ENCODE results near the gene PLPP6.
"Not testable (repeated sequence)": the region's sequence is repeated elsewhere in the genome, so short reads cannot be mapped to it uniquely, and the experiment has no call there.

PLPP6 gene

GRCh38 chr9:4656196-4656595, 5.9 kb upstream of the PLPP6 start:
- H3K79me1 ChIP-seq (replicated peaks; ENCODE audit: low read length, poor library complexity, severe bottlenecking); H2BK12ac ChIP-seq (ENCODE audit: low read length in 2 of 2); H3K4me3 ChIP-seq (ENCODE audit: insufficient read depth in 1 of 2, low read depth in 1 of 2, low read length in 2 of 2); H3K4me1 ChIP-seq (ENCODE audit: control insufficient read depth, insufficient read depth, low read depth, low read length); H3K4me2 ChIP-seq (ENCODE audit: low read length, poor library complexity, severe bottlenecking); H3K9me3 ChIP-seq (ENCODE audit: control insufficient read depth, low read length); H2AFZ ChIP-seq (ENCODE audit: low read depth, low read length); H2BK5ac ChIP-seq (ENCODE audit: low read depth, low read length, poor library complexity, severe bottlenecking); H4K8ac ChIP-seq (ENCODE audit: low read length); H2BK15ac ChIP-seq (ENCODE audit: low read depth, poor library complexity, severe bottlenecking); H3K36me3 ChIP-seq (ENCODE audit: control insufficient read depth in 1 of 2, insufficient read depth in 2 of 2, low read depth in 1 of 2, low read length in 2 of 2); H3K27me3 ChIP-seq (ENCODE audit: control insufficient read depth in 1 of 2, insufficient read depth in 1 of 2, low read length in 2 of 2); H3K14ac ChIP-seq (ENCODE audit: low read length in 2 of 2); H3K9ac ChIP-seq (ENCODE audit: low read length); H2BK120ac ChIP-seq (ENCODE audit: low read depth, low read length); H3K27ac ChIP-seq (ENCODE audit: low read length, poor library complexity, severe bottlenecking); H2AK5ac ChIP-seq (ENCODE audit: low read length, severe bottlenecking); H3K4ac ChIP-seq (ENCODE audit: low read depth in 1 of 2, low read length in 2 of 2); H4K91ac ChIP-seq (ENCODE audit: low read length); DNase-seq; H3K18ac ChIP-seq (ENCODE audit: low read depth in 1 of 2, low read length in 2 of 2); H3K23ac ChIP-seq (ENCODE audit: low read length in 2 of 2): not testable (repeated sequence)
- 78% methylated on average over 2 of the region's 3 CpGs for WGBS

GRCh38 chr9:4656621-4657020, 5.5 kb upstream of the PLPP6 start:
- no peaks in the 10 kb centered on the region for H3K4me1 ChIP-seq (ENCODE audit: control insufficient read depth, insufficient read depth, low read depth, low read length)
- H2BK5ac ChIP-seq (ENCODE audit: low read depth, low read length, poor library complexity, severe bottlenecking) = no peak overlapping the region
- no peak overlapping the region for H2BK12ac ChIP-seq (ENCODE audit: low read length in 2 of 2)
- no peak overlapping the region for H2AFZ ChIP-seq (ENCODE audit: low read depth, low read length)
- DNase-seq = no peak
- no peak overlapping the region for H3K27ac ChIP-seq (ENCODE audit: low read length, poor library complexity, severe bottlenecking)
- 100% methylated on average over 1 of the region's 3 CpGs for WGBS
- H2BK15ac ChIP-seq (ENCODE audit: low read depth, poor library complexity, severe bottlenecking) = no peak overlapping the region
- no peak overlapping the region for H4K8ac ChIP-seq (ENCODE audit: low read length)
- H3K14ac ChIP-seq (ENCODE audit: low read length in 2 of 2) = no peak overlapping the region
- H3K36me3 ChIP-seq (ENCODE audit: control insufficient read depth in 1 of 2, insufficient read depth in 2 of 2, low read depth in 1 of 2, low read length in 2 of 2) = peaks cover 0 to 6% of the 10 kb centered on the region in 2 experiments
- H3K4ac ChIP-seq (ENCODE audit: low read depth in 1 of 2, low read length in 2 of 2) = no peak overlapping the region
- no peak overlapping the region for H3K4me3 ChIP-seq (ENCODE audit: insufficient read depth in 1 of 2, low read depth in 1 of 2, low read length in 2 of 2)
- no peak overlapping the region for H3K4me2 ChIP-seq (ENCODE audit: low read length, poor library complexity, severe bottlenecking)
- no peak overlapping the region for H2AK5ac ChIP-seq (ENCODE audit: low read length, severe bottlenecking)
- no peaks in the 10 kb centered on the region for H3K27me3 ChIP-seq (ENCODE audit: control insufficient read depth in 1 of 2, insufficient read depth in 1 of 2, low read length in 2 of 2)
- no peak overlapping the region for H3K9ac ChIP-seq (ENCODE audit: low read length)
- no peak overlapping the region for H4K91ac ChIP-seq (ENCODE audit: low read length)
- no peaks in the 10 kb centered on the region for H3K79me1 ChIP-seq (replicated peaks; ENCODE audit: low read length, poor library complexity, severe bottlenecking)
- H3K9me3 ChIP-seq (ENCODE audit: control insufficient read depth, low read length) = no peaks in the 10 kb centered on the region
- no peak overlapping the region for H3K18ac ChIP-seq (ENCODE audit: low read depth in 1 of 2, low read length in 2 of 2)
- H3K23ac ChIP-seq (ENCODE audit: low read length in 2 of 2) = no peak overlapping the region
- no peak overlapping the region for H2BK120ac ChIP-seq (ENCODE audit: low read depth, low read length)

DNA sequence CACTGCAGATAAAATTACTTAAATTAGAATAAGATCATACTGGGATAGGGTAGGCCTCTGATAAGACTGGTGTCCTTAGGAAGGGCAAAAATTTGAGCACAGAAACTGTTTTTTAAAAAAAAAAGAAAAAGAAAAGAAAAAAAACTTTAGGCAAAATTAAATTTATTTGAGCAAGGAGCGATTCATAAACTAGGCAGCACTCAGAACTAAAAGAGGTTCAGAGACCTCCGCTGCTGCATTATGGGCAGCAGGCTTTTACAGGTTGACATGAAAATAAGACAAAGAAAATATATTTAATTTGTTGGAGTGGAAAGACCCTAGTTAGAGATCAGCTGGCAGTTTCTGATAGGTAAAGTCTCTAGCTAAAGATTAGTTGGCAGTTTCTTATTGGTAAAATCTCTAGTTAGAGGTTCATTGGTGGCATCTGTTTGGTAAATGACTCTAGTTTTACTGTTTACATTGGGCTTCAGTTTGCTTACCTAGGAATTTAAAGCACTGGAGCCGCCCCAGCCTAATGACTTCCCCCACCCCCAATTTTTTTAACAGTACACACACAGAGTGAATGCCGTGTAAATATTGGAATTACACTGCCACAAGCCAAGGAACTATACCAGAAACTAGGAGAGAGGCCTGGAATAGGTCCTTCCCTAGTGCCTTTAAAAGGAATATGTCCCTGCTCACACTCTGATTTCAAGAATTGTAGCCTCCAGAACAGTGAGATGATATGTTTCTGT, 4.5 kb upstream of the PLPP6 start:
- Histone ChIP-seq H3K23ac (ENCODE audit: low read length in 2 of 2) (no peak overlapping the region), H2AK5ac (ENCODE audit: low read length, severe bottlenecking) (no peak overlapping the region), H4K8ac (ENCODE audit: low read length) (no peak overlapping the region), H3K4me2 (ENCODE audit: low read length, poor library complexity, severe bottlenecking) (no peak overlapping the region), H3K9me3 (ENCODE audit: control insufficient read depth, low read length) (no peaks in the 10 kb centered on the region), H2AFZ (ENCODE audit: low read depth, low read length) (no peak overlapping the region), H2BK12ac (ENCODE audit: low read length in 2 of 2) (no peak overlapping the region), H4K91ac (ENCODE audit: low read length) (no peak overlapping the region), H3K27ac (ENCODE audit: low read length, poor library complexity, severe bottlenecking) (no peak overlapping the region), H3K79me1 (replicated peaks; ENCODE audit: low read length, poor library complexity, severe bottlenecking) (peaks cover 4% of the 10 kb centered on the region), H2BK5ac (ENCODE audit: low read depth, low read length, poor library complexity, severe bottlenecking) (no peak overlapping the region), H3K4me1 (ENCODE audit: control insufficient read depth, insufficient read depth, low read depth, low read length) (peaks cover 3% of the 10 kb centered on the region), H3K9ac (ENCODE audit: low read length) (no peak overlapping the region), H2BK15ac (ENCODE audit: low read depth, poor library complexity, severe bottlenecking) (no peak overlapping the region), H2BK120ac (ENCODE audit: low read depth, low read length) (no peak overlapping the region), H3K36me3 (ENCODE audit: control insufficient read depth in 1 of 2, insufficient read depth in 2 of 2, low read depth in 1 of 2, low read length in 2 of 2) (peaks cover 0 to 6% of the 10 kb centered on the region in 2 experiments), H3K18ac (ENCODE audit: low read depth in 1 of 2, low read length in 2 of 2) (no peak overlapping the region), H3K27me3 (ENCODE audit: control insufficient read depth in 1 of 2, insufficient read depth in 1 of 2, low read length in 2 of 2) (no peaks in the 10 kb centered on the region), H3K4ac (ENCODE audit: low read depth in 1 of 2, low read length in 2 of 2) (no peak overlapping the region), H3K14ac (ENCODE audit: low read length in 2 of 2) (no peak overlapping the region), H3K4me3 (ENCODE audit: insufficient read depth in 1 of 2, low read depth in 1 of 2, low read length in 2 of 2) (no peak overlapping the region)
- 98% methylated on average over 4 of the region's 4 CpGs for WGBS
- DNase-seq = no peak

DNA sequence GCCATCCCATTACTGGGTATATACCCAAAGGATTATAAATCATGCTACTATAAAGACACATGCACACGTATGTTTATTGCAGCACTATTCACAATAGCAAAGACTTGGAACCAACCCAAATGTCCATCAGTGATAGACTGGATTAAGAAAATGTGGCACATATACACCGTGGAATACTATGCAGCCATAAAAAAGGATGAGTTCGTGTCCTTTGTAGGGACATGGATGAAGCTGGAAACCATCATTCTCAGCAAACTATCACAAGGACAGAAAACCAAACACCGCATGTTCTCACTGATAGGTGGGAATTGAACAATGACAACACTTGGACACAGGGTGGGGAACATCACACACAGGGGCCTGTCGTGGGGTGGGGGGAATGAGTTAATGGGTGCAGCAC, 1.4 kb upstream of the PLPP6 start:
- DNase-seq; H2AFZ ChIP-seq (ENCODE audit: low read depth, low read length); H3K9me3 ChIP-seq (ENCODE audit: control insufficient read depth, low read length); H3K18ac ChIP-seq (ENCODE audit: low read depth in 1 of 2, low read length in 2 of 2); H2BK5ac ChIP-seq (ENCODE audit: low read depth, low read length, poor library complexity, severe bottlenecking); H3K36me3 ChIP-seq (ENCODE audit: control insufficient read depth in 1 of 2, insufficient read depth in 2 of 2, low read depth in 1 of 2, low read length in 2 of 2); H4K91ac ChIP-seq (ENCODE audit: low read length); H2BK15ac ChIP-seq (ENCODE audit: low read depth, poor library complexity, severe bottlenecking); H3K9ac ChIP-seq (ENCODE audit: low read length); H3K27ac ChIP-seq (ENCODE audit: low read length, poor library complexity, severe bottlenecking); H3K23ac ChIP-seq (ENCODE audit: low read length in 2 of 2); H3K4me1 ChIP-seq (ENCODE audit: control insufficient read depth, insufficient read depth, low read depth, low read length); H3K4me2 ChIP-seq (ENCODE audit: low read length, poor library complexity, severe bottlenecking); H3K4ac ChIP-seq (ENCODE audit: low read depth in 1 of 2, low read length in 2 of 2); H3K14ac ChIP-seq (ENCODE audit: low read length in 2 of 2); H2BK12ac ChIP-seq (ENCODE audit: low read length in 2 of 2); H2BK120ac ChIP-seq (ENCODE audit: low read depth, low read length); H2AK5ac ChIP-seq (ENCODE audit: low read length, severe bottlenecking); H4K8ac ChIP-seq (ENCODE audit: low read length); H3K27me3 ChIP-seq (ENCODE audit: control insufficient read depth in 1 of 2, insufficient read depth in 1 of 2, low read length in 2 of 2); H3K4me3 ChIP-seq (ENCODE audit: insufficient read depth in 1 of 2, low read depth in 1 of 2, low read length in 2 of 2): not testable (repeated sequence)
- peaks cover 15% of the 10 kb centered on the region for H3K79me1 ChIP-seq (replicated peaks; ENCODE audit: low read length, poor library complexity, severe bottlenecking)
- WGBS = no CpG with 5 or more reads among the region's 5 CpGs
